GM19397 (cell line): ENCODE data around the gene DPEP3.

Experiments
- ATAC-seq: cut with Tn5 transposase; IDR thresholded peaks from one replicate; pipeline ENCODE4 v1.9.1; 2021; ENCODE audit warnings: mild to moderate bottlenecking, moderate library complexity; ENCODE audit not compliant: unreplicated experiment

Gene DPEP3

DNA sequence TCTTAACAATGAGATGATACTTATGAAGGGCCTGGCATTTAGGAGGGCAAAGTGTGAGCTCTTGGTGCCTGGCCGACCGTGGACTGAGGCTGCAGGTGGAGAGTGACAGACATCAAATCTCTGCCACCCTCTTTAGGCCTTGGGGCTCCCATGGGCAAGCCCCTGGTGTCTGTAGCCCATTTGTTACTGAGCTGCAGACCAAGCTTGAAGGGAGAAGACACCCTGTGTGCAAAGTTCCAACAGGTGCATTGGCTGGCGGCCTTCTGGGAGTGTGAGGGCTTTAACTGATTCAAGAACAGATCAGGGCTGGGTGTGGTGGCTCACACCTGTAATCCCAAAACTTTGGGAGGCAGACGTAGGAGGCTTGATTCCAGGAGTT lies 47.8 kb downstream of the DPEP3 start:
- ATAC-seq = no peak

DNA sequence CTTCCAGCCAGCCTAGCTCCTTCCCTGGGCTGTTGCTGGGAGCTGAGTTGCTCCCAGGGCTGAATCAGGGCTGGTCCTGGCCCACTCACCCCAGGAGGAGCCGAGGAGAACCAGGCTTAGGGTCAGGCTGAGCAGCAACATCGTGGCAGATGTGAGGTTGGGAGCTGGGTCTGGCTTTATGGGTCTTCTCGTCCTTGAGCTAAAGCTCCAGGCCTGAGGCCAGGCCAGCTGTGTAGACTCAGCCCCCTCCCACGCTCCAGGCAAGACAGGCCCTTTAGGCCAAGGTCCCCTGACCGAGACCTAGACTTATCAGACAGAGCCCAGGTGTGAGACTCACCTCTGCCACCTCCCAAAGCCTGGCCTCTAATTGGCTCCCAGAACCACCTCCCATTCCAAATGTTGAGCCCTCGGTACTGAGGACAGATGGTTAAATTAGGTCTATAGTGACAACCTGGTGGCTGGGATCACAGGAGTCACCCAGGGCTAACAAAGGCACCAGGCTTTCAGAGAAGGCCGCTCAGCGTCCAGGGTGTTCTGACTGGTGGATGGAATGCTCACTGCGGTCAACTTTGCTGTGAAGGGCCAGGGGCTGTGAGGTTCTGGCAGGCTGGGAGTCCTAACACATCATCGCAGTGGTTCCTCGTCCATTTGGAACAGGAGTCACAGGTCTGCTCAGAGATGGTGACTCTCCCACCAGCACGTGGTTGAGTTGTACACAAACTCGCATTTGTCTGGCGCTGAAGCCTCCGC lies 48.4 kb downstream of the DPEP3 start, which contains the start of gene CTRL:
CTRL (minus strand) TSS at position 151 of the 750 bp plus-strand sequence; CDS start at position 141, 10 bp downstream.
- ATAC-seq = no peak

DNA sequence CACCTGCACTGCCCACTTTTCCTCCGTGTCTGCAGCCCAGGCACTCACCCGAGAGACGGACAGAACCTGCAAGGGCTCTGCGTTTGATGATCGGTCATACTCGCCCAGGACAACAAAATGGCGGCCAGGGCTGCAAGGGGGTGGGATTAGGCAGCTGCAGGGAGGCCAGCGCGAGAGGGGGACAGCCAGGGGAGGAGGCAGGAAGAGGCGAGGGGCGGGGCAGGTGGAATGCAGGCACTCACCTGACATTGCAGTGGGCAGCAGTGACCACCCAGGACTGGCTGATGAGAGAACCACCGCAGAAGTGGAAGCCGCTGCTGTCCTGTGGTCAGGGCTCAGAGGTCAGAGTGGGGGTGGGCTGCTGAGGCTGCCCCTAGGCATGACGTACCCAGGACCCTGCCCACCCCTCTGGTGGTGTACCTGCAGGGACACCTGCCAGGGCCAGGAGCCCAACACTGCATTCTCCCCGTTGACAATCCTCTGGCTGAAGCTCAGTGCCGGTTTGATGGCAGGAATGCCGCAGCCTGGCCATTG lies 49.6 kb downstream of the DPEP3 start:
- no peak for ATAC-seq

DNA sequence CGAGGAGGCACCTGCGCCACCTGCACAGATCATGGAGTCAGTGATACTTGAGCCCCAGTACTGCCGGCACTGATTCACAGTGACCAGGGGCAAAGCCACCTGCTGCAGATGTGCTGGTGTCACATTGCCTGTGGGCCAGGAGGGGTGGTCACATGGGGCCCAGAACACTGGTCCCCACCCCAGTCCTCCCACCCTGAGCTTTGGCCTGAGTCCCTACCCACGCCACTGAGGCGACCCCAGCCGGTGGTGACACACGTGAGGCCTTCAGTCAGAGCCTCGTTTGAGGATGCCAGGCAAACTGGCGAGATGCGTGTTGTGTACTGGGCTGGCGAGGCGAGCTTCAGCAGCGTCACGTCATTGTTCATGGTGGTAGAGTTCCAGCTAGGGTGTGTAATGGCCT lies 50.1 kb downstream of the DPEP3 start:
- ATAC-seq = no peak

DNA sequence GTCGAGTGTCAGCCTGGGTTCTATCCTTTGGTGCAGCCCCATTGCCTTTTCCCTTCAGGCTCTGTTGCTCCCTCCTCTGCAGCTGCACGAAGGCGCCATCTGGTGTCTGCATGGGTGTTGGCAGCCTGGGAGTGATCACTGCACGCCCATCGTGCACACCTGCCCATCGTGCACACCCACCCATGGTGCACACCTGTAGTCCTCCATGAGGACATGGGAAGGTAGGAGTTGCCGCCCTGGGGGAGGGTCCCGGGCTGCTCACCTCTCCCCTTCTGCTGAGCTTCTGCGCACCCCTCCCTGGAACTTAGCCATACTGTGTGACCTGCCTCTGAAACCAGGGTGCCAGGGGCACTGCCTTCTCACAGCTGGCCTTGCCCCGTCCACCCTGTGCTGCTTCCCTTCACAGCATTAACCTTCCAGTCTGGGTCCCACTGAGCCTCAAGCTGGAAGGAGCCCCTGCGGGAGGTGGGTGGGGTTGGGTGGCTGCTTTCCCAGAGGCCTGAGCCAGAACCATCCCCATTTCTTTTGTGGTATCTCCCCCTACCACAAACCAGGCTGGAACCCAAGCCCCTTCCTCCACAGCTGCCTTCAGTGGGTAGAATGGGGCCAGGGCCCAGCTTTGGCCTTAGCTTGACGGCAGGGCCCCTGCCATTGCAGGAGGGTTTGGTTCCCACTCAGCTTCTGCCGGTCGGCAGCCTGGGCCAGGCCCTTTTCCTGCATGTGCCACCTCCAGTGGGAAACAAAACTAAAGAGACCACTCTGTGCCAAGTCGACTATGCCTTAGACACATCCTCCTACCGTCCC lies 51.5 kb downstream of the DPEP3 start:
- ATAC-seq = no peak

DNA sequence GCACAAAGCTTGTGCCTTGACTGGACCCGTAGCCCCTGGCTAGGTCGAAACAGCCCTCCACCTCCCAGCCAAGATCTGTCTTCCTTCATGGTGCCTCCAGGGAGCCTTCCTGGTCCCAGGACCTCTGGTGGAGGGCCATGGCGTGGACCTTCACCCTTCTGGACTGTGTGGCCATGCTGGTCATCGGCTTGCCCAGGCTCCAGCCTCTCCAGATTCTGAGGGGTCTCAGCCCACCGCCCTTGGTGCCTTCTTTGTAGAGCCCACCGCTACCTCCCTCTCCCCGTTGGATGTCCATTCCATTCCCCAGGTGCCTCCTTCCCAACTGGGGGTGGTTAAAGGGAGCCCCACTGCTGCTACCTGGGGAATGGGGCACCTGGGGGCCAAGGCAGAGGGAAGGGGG lies 52.2 kb downstream of the DPEP3 start:
- ATAC-seq = no peak

DNA sequence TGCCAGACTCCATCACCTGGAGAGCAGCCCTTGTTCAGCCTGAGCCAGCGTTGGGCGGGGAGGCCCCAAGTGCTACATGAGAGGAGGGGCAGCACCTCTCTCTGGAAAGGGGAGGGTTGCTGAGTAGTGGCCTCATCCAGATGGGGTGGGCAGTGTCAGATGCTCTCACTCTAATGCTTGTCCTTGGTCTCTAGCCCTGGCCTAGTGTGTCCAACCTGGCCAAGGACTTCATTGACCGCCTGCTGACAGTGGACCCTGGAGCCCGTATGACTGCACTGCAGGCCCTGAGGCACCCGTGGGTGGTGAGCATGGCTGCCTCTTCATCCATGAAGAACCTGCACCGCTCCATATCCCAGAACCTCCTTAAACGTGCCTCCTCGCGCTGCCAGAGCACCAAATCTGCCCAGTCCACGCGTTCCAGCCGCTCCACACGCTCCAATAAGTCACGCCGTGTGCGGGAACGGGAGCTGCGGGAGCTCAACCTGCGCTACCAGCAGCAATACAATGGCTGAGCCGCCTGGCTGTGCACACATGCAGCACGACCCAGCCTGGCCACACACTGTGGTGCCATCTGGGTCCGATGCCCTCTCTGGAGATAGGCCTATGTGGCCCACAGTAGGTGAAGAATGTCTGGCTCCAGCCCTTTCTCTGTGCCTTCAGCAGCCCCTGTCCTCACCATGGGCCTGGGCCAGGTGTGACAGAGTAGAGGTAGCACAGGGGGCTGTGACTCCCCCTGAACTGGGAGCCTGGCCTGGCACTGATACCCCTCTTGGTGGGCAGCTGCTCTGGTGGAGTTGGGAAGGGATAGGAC lies 53.0 kb downstream of the DPEP3 start:
- ATAC-seq = no peak

DNA sequence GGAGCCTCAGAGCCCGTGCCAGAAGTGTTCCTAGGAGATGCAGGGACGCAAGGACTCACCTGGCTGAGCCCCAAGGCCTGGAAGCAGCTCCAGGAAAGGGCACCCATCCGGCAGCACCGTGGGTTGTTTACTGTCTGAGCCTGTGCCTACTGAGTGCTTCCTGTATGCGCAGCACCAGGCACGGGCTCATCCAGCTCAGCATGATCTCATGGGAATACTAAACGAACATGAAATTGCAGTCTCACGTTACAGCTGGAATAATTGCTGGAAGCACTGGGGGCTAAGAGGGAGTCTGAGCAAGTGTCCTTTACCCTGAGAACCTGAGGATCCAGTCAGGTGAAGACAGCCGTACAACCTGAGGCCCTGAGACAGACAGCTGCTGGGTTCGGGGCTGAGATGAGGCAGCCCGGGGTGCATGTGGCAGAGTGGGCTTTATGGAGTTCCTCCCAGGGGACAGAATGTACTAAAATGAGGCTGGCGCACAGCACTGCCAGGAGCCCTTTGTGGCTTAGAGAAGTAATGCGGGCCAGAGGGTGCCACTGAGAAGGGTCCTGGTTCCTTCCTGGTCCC lies 54.0 kb downstream of the DPEP3 start:
- ATAC-seq = no peak
